H1 (cell line): Measurements from ENCODE around the gene OR4L1. TPM values are rescaled to one million over a fixed set of nuclear protein-coding genes. Genes with fewer than 3 reads are reported as not detected.

Experiments used
- CTCF ChIA-PET: fragments of 300-600 bp; sonication (Branson Sonifier 250); formaldehyde crosslinking; loops from one replicate; lab custom pipeline; 2021; ENCODE audit not compliant: partially characterized antibody; lab: Charles Lee
- POLR2A ChIA-PET: fragments of 300-600 bp; sonication (Branson Sonifier 250); formaldehyde crosslinking; loops from one replicate; lab custom pipeline; 2021; ENCODE audit warnings: inconsistent platforms; ENCODE audit not compliant: partially characterized antibody; lab: Charles Lee
- DNase-seq, 2 experiments: peaks; one replicate each; pipeline versions ENCODE4 v3.0.0 to v3.0.0-alpha.2; 2010 to 2022; ENCODE audit warnings: low spot score in 2 of 2, low read depth in 1 of 2, mixed read lengths in 1 of 2
- FAIRE-seq: peaks from 2 replicates; lab custom pipeline; 2011; peaks lifted over from hg19 to GRCh38; lab: Jason Lieb, UNC
- H2AFZ ChIP-seq: 2 replicates; pipeline ENCODE4 v1.8.1; 2012; ENCODE audit warnings: low read length, inconsistent platforms
- H2AK5ac ChIP-seq: 2 replicates; pipeline ENCODE4 v1.6.1; 2013; ENCODE audit warnings: low read depth, low read length
- H2BK120ac ChIP-seq: replicated peaks from 2 replicates; pipeline ENCODE3; 2013; ENCODE audit warnings: low read depth, low read length, inconsistent platforms
- H2BK12ac ChIP-seq: 2 replicates; pipeline ENCODE4 v1.6.1; 2013; ENCODE audit warnings: low read depth, low read length
- H2BK15ac ChIP-seq: 2 replicates; pipeline ENCODE4 v1.6.1; 2013; ENCODE audit warnings: low read length
- H2BK20ac ChIP-seq: 2 replicates; pipeline ENCODE4 v1.6.1; 2013; ENCODE audit warnings: low read length
- H2BK5ac ChIP-seq: 2 replicates; pipeline ENCODE4 v1.6.1; 2013; ENCODE audit warnings: low read depth, low read length
- H3K14ac ChIP-seq: 2 replicates; pipeline ENCODE4 v1.6.1; 2013; ENCODE audit warnings: inconsistent platforms; ENCODE audit not compliant: insufficient read length
- H3K18ac ChIP-seq: 2 replicates; pipeline ENCODE4 v1.6.1; 2013; ENCODE audit warnings: low read length; ENCODE audit errors: extremely low read depth
- H3K23ac ChIP-seq: 2 replicates; pipeline ENCODE4 v1.6.1; 2013; ENCODE audit warnings: inconsistent platforms; ENCODE audit not compliant: insufficient read length
- H3K23me2 ChIP-seq: 2 replicates; pipeline ENCODE4 v1.6.1; 2013; ENCODE audit warnings: low read depth, low read length
- H3K27ac ChIP-seq: 2 replicates; pipeline ENCODE4 v1.6.1; 2011; ENCODE audit warnings: low read depth, low read length, inconsistent platforms
- H3K27me3 ChIP-seq, 4 experiments: replicated peaks in 1 of 4; 1 replicate in 1 of 4; 2 replicates in 3 of 4; pipeline versions ENCODE4 v1.6.1 to v1.8.1; 2011 to 2013; ENCODE audit warnings: low read length in 3 of 4, mild to moderate bottlenecking in 3 of 4, inconsistent platforms in 2 of 4, mixed read lengths in 2 of 4, moderate library complexity in 1 of 4; ENCODE audit not compliant: control insufficient read depth in 3 of 4, insufficient read depth in 3 of 4; ENCODE audit errors: extremely low read depth in 1 of 4
- H3K36me3 ChIP-seq, 4 experiments: 2 replicates each; pipeline versions ENCODE4 v1.6.1 to v1.8.1; 2011 to 2013; ENCODE audit warnings: mild to moderate bottlenecking in 4 of 4, low read length in 3 of 4, moderate library complexity in 2 of 4, control low read depth in 1 of 4, inconsistent platforms in 1 of 4; ENCODE audit not compliant: insufficient read depth in 4 of 4, control insufficient read depth in 2 of 4
- H3K4ac ChIP-seq: replicated peaks from 2 replicates; pipeline ENCODE3; 2013; ENCODE audit warnings: low read length, low read depth, mixed read lengths, inconsistent platforms; ENCODE audit not compliant: insufficient read length
- H3K4me1 ChIP-seq, 4 experiments: replicated peaks in 1 of 4; 1 replicate in 1 of 4; 2 replicates in 3 of 4; pipeline versions ENCODE4 v1.6.1 to v1.8.1; 2011 to 2013; ENCODE audit warnings: low read length in 3 of 4, inconsistent platforms in 2 of 4, mixed read lengths in 1 of 4; ENCODE audit not compliant: insufficient read depth in 4 of 4, control insufficient read depth in 3 of 4
- H3K4me2 ChIP-seq, 2 experiments: 2 replicates each; pipeline versions ENCODE4 v1.6.1 to v1.8.1; 2011 to 2013; ENCODE audit warnings: low read depth in 2 of 2, low read length in 2 of 2, control low read depth in 1 of 2, inconsistent platforms in 1 of 2, mild to moderate bottlenecking in 1 of 2; ENCODE audit not compliant: insufficient read depth in 1 of 2
- H3K4me3 ChIP-seq, 4 experiments: fragments of 200-600, 300-600 bp in 1 of 4; sonication (generic), shearing (Covaris generic), sonication (Bioruptor Twin) in 1 of 4; 2 replicates each; pipeline versions ENCODE4 v1.5.1 to v1.8.1; 2011 to 2016; ENCODE audit warnings: low read length in 4 of 4, low read depth in 3 of 4, control low read depth in 2 of 4, inconsistent platforms in 2 of 4, mild to moderate bottlenecking in 2 of 4, mixed read lengths in 1 of 4, moderate library complexity in 1 of 4; ENCODE audit not compliant: insufficient read depth in 2 of 4; ENCODE audit errors: extremely low read depth in 1 of 4
- H3K56ac ChIP-seq: replicated peaks from 2 replicates; pipeline ENCODE3; 2013; ENCODE audit warnings: low read depth, mild to moderate bottlenecking, mixed read lengths, low read length, inconsistent platforms; ENCODE audit not compliant: insufficient read length
- H3K79me1 ChIP-seq: 2 replicates; pipeline ENCODE4 v1.6.1; 2013; ENCODE audit warnings: low read depth, low read length, control low read depth
- H3K79me2 ChIP-seq, 2 experiments: 2 replicates each; pipeline versions ENCODE4 v1.6.1 to v1.8.1; 2012 to 2013; ENCODE audit warnings: low read length in 2 of 2, mild to moderate bottlenecking in 2 of 2, inconsistent platforms in 1 of 2; ENCODE audit not compliant: insufficient read depth in 2 of 2, control insufficient read depth in 1 of 2
- H3K9ac ChIP-seq, 4 experiments: replicated peaks in 1 of 4; 1 replicate in 1 of 4; 2 replicates in 3 of 4; pipeline versions ENCODE4 v1.6.1 to v1.8.1; 2011 to 2013; ENCODE audit warnings: low read depth in 3 of 4, low read length in 3 of 4, control low read depth in 2 of 4, mild to moderate bottlenecking in 2 of 4, moderate library complexity in 2 of 4, inconsistent platforms in 1 of 4; ENCODE audit errors: extremely low read depth in 1 of 4
- H3K9me3 ChIP-seq, 2 experiments: 2 replicates each; pipeline versions ENCODE4 v1.6.1 to v1.8.1; 2012 to 2013; ENCODE audit warnings: mild to moderate bottlenecking in 2 of 2, moderate library complexity in 2 of 2, control low read depth in 1 of 2, inconsistent platforms in 1 of 2, low read depth in 1 of 2, low read length in 1 of 2, mixed read lengths in 1 of 2; ENCODE audit not compliant: insufficient read depth in 2 of 2
- H4K20me1 ChIP-seq, 2 experiments: replicated peaks in 1 of 2; 2 replicates each; pipeline versions ENCODE3 to v1.8.1; 2011 to 2013; ENCODE audit warnings: inconsistent platforms in 2 of 2, low read length in 2 of 2, mild to moderate bottlenecking in 1 of 2; ENCODE audit not compliant: insufficient read depth in 2 of 2, control insufficient read depth in 1 of 2
- H4K5ac ChIP-seq: 2 replicates; pipeline ENCODE4 v1.6.1; 2013; ENCODE audit warnings: low read length, low read depth, mixed read lengths, inconsistent platforms; ENCODE audit not compliant: insufficient read length
- H4K8ac ChIP-seq: 2 replicates; pipeline ENCODE4 v1.8.0; 2013; ENCODE audit warnings: mild to moderate bottlenecking, moderate library complexity, low read length, inconsistent platforms; ENCODE audit not compliant: insufficient read depth; ENCODE audit errors: extremely low read depth
- H4K91ac ChIP-seq: replicated peaks from 2 replicates; pipeline ENCODE3; 2013; ENCODE audit warnings: low read length, mixed read lengths, inconsistent platforms; ENCODE audit not compliant: insufficient read length
- CHD2 ChIP-seq: IDR thresholded peaks from 2 replicates; pipeline ENCODE4 v1.6.1; 2012; ENCODE audit warnings: low read length, improper control_type of control experiment
- CTBP2 ChIP-seq: IDR thresholded peaks from 2 replicates; pipeline ENCODE4 v1.7.0; 2011; ENCODE audit warnings: borderline replicate concordance, mild to moderate bottlenecking, moderate library complexity, mixed read lengths, low read length; ENCODE audit not compliant: insufficient read depth, insufficient read length
- GABPA ChIP-seq: IDR thresholded peaks from 2 replicates; pipeline ENCODE4 v1.6.1; 2011; ENCODE audit warnings: mild to moderate bottlenecking, low read length, moderate library complexity, borderline replicate concordance; ENCODE audit not compliant: insufficient read depth
- WGBS, 2 experiments: shearing (Covaris generic) in 1 of 2; methylation state at CpG; one replicate each; pipeline versions ENCODE4 v1.1.6 to v1.1.7; 2013 to 2015; ENCODE audit warnings: low lambda C conversion rate in 2 of 2, mixed read lengths in 2 of 2, inconsistent platforms in 1 of 2, low coverage in 1 of 2, missing lambda C conversion rate in 1 of 2; ENCODE audit not compliant: insufficient replicate concordance in 2 of 2, insufficient coverage in 1 of 2, insufficient read length in 1 of 2; ENCODE audit errors: extremely low coverage in 1 of 2, missing lambda C conversion rate in 1 of 2; 5-methylcytosine and 5-hydroxymethylcytosine counted together
- polyA plus RNA-seq, 7 experiments: library from polyadenylated mRNA; depleted of rRNA in 3 of 7; stranded (reverse) in 5 of 7; unstranded in 2 of 7; fragments of >200 nt in 5 of 7; fragments of 200-250 nt in 2 of 7; gene quantifications; 1 replicate in 5 of 7; 2 replicates in 1 of 7; 4 replicates in 1 of 7; pipeline versions ENCODE4 v1.2.1 to v1.2.3, GENCODE V29; 2011 to 2013; ENCODE audit warnings: missing spikeins in 2 of 7, mixed read lengths in 2 of 7
- total RNA-seq: library from RNA; stranded (reverse); fragmentation: NEBNext Ultra II Directional; extraction: Animal tissue kit (Norgen Biotek cat#: 25700); gene quantifications from 2 replicates; pipeline ENCODE4 v1.2.1, GENCODE V29; 2021

OR4L1 gene
- total and polyA plus RNA-seq, 2 of the 8 experiments (the other 6 are each of a cell fraction or from before 2014, with no cell fraction given), result not detected

DNA sequence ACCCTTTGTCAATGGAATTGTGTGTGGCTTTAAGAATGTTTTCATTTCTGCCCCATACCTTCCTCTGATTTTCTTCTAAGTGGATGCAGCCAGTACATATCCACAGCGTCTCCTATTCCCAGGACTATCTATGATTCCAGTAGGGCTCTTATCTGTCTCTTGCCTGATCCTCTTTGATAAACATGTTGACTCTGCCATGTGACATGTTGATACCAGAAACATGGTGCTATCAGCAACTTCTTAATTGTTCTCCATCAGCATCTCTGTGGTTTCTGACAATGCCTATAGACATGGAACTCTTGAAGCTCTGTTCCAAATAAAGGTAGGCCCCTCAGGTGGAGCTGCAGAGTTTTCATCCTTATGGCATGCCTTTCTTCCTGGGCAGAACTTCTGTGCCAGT lies 11.6 kb upstream of the OR4L1 start:
- no peak overlapping the region for H3K4ac ChIP-seq
- H3K36me3 ChIP-seq, result no peaks in the 10 kb centered on the region
- no peak for FAIRE-seq
- no peak overlapping the region for H3K4me3 ChIP-seq
- H3K4me1 ChIP-seq, result no peaks in the 10 kb centered on the region
- no peak overlapping the region for H2BK120ac ChIP-seq
- WGBS, 2 experiments, result 37% methylated on average over 1 of the region's 1 CpG; no CpG with 5 or more reads in 1 of the 2 experiments
- H2AK5ac ChIP-seq, result no peak overlapping the region
- CTCF ChIA-PET, result no interaction called here
- H3K18ac ChIP-seq, result no peak overlapping the region
- no peaks in the 10 kb centered on the region for H3K23me2 ChIP-seq
- H3K14ac ChIP-seq, result no peak overlapping the region
- no peaks in the 10 kb centered on the region for H3K79me2 ChIP-seq
- H3K27ac ChIP-seq, result no peak overlapping the region
- H3K4me2 ChIP-seq, result no peak overlapping the region
- H3K23ac ChIP-seq, result no peak overlapping the region
- POLR2A ChIA-PET, result no interaction called here
- no peak overlapping the region for H2BK5ac ChIP-seq
- H3K79me1 ChIP-seq, result no peaks in the 10 kb centered on the region
- no peaks in the 10 kb centered on the region for H3K27me3 ChIP-seq
- no peak overlapping the region for H4K8ac ChIP-seq
- H3K56ac ChIP-seq, result no peak overlapping the region
- H4K91ac ChIP-seq, result no peak overlapping the region
- no peak overlapping the region for H2BK15ac ChIP-seq
- H2BK12ac ChIP-seq, result no peak overlapping the region
- no peak overlapping the region for H4K5ac ChIP-seq
- H4K20me1 ChIP-seq, result no peaks in the 10 kb centered on the region
- H3K9ac ChIP-seq, result no peak overlapping the region
- H3K9me3 ChIP-seq, result peaks cover 63 to 66% of the 10 kb centered on the region in 2 experiments
- H2BK20ac ChIP-seq, result no peak overlapping the region
- H2AFZ ChIP-seq, result no peak overlapping the region
- no peak for DNase-seq
- TF ChIP-seq CTBP2 (no peak), CHD2 (no peak), GABPA (no peak)
